ENCODE measurements around the gene INO80E.
"Not testable (repeated sequence)": the region's sequence is repeated elsewhere in the genome, so short reads cannot be mapped to it uniquely, and the experiment has no call there.

Gene INO80E

GRCh38 chr16:30010844-30011713 lies 15.0 kb downstream of the INO80E start, which contains the start of gene DOC2A:
TSS of gene DOC2A (minus strand) at chr16:30011027. CDS start at chr16:30010222, 805 bp downstream.
- DNase-seq (ENCODE audit: low read depth) = no peak

GRCh38 chr16:30011714-30012504 lies 15.9 kb downstream of the INO80E start:
- DNase-seq (ENCODE audit: low read depth) = no peak

- not testable (repeated sequence) for DNase-seq (ENCODE audit: low read depth)
Measured at GRCh38 chr16:30012598-30012997, 16.6 kb downstream of the INO80E start.

- not testable (repeated sequence) for DNase-seq (ENCODE audit: low read depth)
Measured at GRCh38 chr16:30015450-30015849, 19.4 kb downstream of the INO80E start.

- DNase-seq (ENCODE audit: low read depth) = no peak
Measured at GRCh38 chr16:30016555-30017276, 20.7 kb downstream of the INO80E start.

- DNase-seq (ENCODE audit: low read depth) = no peak
Measured at GRCh38 chr16:30017277-30017656, 21.2 kb downstream of the INO80E start.

GRCh38 chr16:30017937-30018336 lies 21.9 kb downstream of the INO80E start:
- DNase-seq (ENCODE audit: low read depth) = not testable (repeated sequence)

GRCh38 chr16:30018731-30019158 lies 22.7 kb downstream of the INO80E start:
- no peak for DNase-seq (ENCODE audit: low read depth)

- no peak for DNase-seq (ENCODE audit: low read depth)
Measured at GRCh38 chr16:30022887-30023286, 26.8 kb downstream of the INO80E start, which contains the start of gene C16orf92. TSS of gene C16orf92 (plus strand) at chr16:30023198. CDS start at chr16:30023341, 143 bp downstream.

GRCh38 chr16:30023586-30023985 lies 27.5 kb downstream of the INO80E start:
- DNase-seq (ENCODE audit: low read depth) = no peak

- DNase-seq (ENCODE audit: low read depth) = no peak
Measured at GRCh38 chr16:30024451-30024850, 28.4 kb downstream of the INO80E start.

- no peak for DNase-seq (ENCODE audit: low read depth)
Measured at GRCh38 chr16:30025156-30025555, 29.1 kb downstream of the INO80E start.

- DNase-seq (ENCODE audit: low read depth) = no peak
Measured at GRCh38 chr16:30025574-30025973, 29.5 kb downstream of the INO80E start.

- no peak for DNase-seq (ENCODE audit: low read depth)
Measured at GRCh38 chr16:30026449-30026848, 30.4 kb downstream of the INO80E start.

GRCh38 chr16:30027588-30028437 lies 31.8 kb downstream of the INO80E start:
- no peak for DNase-seq (ENCODE audit: low read depth)

- no peak for DNase-seq (ENCODE audit: low read depth)
Measured at GRCh38 chr16:30028438-30029076, 32.5 kb downstream of the INO80E start.

GRCh38 chr16:30030011-30030685 lies 34.1 kb downstream of the INO80E start:
- DNase-seq (ENCODE audit: low read depth) = no peak

GRCh38 chr16:30030841-30031413 lies 34.9 kb downstream of the INO80E start, which contains the start of gene TLCD3B:
TSS of gene TLCD3B (minus strand) at chr16:30031271. CDS start at chr16:30030527, 744 bp downstream.
- no peak for DNase-seq (ENCODE audit: low read depth)

- no peak for DNase-seq (ENCODE audit: low read depth)
Measured at GRCh38 chr16:30031477-30031918, 35.5 kb downstream of the INO80E start.

All from stimulated activated CD4-positive, alpha-beta T cell treated with anti-CD3 and anti-CD28 coated beads, Interleukin-2, amount 100 ng/mL, for 4 hours (primary cell).